ENCODE results near the gene LMF1.

LMF1 gene

DNA sequence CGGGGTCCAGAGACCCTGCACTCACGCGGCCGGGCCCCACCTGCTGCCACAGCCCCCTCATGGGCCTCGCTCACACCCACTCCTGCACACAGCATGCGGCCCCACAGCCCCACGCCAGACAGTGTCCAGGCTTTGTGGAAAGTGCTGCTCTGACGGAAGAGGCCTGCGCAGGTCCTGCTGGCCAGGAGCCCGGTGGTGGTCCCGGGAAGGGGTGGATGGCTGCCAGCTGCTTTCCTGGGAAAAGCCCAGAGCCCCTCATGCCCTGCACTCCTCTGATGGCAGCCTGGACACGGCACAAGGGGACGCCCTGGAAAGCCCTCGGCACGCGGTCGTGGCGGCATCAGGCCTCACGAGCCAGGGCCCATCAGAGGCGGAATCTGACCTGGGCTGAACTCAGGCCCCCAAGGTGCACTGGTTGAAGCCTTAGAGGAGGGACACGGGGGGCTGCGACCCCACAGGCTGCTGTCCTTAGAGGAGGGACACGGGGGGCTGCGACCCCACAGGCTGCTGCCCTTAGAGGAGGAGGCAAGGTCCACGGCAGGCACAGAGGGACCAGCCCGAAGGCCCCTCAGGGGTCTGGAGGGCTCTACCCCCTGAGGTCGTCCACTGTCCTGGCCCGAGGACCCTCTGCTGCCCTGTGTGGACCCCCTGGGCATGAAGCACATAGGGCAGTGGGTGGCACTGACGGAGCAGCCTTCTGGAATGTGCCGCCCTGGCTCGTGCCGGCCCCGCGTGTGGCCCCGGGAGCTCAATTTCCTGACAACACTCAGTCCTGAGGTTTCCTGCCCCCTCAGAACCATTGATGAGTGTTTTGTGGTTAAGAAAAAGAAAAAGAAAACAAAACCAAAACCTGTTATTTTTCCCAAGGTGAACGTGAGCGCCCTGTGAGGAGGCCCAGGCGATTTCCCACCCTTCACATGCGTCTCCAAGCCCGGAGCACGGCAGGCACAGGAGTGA, 32.9 kb upstream of the LMF1 start:
- H3K27ac ChIP-seq (ENCODE audit: poor library complexity, severe bottlenecking), result no peak overlapping the region
- no peaks in the 10 kb centered on the region for H3K9me3 ChIP-seq (ENCODE audit: severe bottlenecking)
- no peaks in the 10 kb centered on the region for H3K36me3 ChIP-seq (ENCODE audit: low read depth)
- no peak overlapping the region for H3K4me3 ChIP-seq (ENCODE audit: severe bottlenecking)
- TF ChIP-seq, protein P1, sequence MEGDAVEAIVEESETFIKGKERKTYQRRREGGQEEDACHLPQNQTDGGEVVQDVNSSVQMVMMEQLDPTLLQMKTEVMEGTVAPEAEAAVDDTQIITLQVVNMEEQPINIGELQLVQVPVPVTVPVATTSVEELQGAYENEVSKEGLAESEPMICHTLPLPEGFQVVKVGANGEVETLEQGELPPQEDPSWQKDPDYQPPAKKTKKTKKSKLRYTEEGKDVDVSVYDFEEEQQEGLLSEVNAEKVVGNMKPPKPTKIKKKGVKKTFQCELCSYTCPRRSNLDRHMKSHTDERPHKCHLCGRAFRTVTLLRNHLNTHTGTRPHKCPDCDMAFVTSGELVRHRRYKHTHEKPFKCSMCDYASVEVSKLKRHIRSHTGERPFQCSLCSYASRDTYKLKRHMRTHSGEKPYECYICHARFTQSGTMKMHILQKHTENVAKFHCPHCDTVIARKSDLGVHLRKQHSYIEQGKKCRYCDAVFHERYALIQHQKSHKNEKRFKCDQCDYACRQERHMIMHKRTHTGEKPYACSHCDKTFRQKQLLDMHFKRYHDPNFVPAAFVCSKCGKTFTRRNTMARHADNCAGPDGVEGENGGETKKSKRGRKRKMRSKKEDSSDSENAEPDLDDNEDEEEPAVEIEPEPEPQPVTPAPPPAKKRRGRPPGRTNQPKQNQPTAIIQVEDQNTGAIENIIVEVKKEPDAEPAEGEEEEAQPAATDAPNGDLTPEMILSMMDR (IDR thresholded peaks at IDR 0.05; ENCODE audit: poor library complexity, severe bottlenecking), result no peak
- peaks cover 6% of the 10 kb centered on the region for H3K4me1 ChIP-seq (ENCODE audit: insufficient read depth, poor library complexity, severe bottlenecking)
- DNase-seq (ENCODE audit: low spot score), result no peak
- H3K27me3 ChIP-seq (ENCODE audit: insufficient read depth, poor library complexity, severe bottlenecking), result peaks cover 7% of the 10 kb centered on the region
- no peak for ATAC-seq (ENCODE audit: low read depth)

DNA sequence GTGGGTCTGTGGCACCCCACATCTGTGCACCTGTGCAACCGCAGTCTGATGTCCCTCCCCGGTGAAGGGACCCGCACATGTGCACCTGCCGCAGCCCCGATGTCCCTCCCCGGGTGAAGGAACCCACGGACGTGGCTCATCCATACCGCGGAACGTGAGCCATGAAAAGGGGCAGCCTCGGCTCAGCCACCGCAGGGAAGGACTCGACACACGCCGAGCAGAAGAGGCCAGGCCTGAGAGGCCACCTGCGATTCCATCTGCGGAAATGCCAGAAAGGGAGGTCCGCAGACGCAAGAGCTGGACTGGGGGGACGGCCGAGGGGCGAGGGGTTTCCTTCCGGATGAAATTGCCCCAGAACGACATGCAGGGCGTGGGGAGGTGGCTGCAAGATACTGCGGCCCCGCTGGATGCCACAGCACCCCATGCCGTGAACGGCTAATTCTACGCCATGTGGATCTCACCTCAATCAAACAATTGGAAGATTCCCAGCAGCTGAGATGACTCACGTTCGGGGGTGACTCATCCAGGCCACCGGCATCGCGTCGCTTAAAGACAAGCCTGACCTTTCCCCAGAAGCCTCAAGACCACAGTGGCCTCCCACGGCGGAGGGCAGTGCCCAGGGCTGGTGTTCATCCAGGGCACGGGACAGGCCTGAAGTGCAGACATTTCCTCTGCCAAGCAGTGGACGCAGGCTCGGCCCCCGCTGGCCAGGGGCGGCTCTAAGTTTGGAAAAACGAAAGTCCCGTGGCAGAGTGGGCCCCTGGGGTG, 31.8 kb upstream of the LMF1 start:
- H3K4me1 ChIP-seq (ENCODE audit: insufficient read depth, poor library complexity, severe bottlenecking), result peaks cover 9% of the 10 kb centered on the region
- H3K27me3 ChIP-seq (ENCODE audit: insufficient read depth, poor library complexity, severe bottlenecking), result peaks cover 7% of the 10 kb centered on the region
- TF ChIP-seq, protein P1 (IDR thresholded peaks at IDR 0.05; ENCODE audit: poor library complexity, severe bottlenecking), result no peak
- no peak overlapping the region for H3K4me3 ChIP-seq (ENCODE audit: severe bottlenecking)
- no peaks in the 10 kb centered on the region for H3K36me3 ChIP-seq (ENCODE audit: low read depth)
- H3K27ac ChIP-seq (ENCODE audit: poor library complexity, severe bottlenecking), result no peak overlapping the region
- H3K9me3 ChIP-seq (ENCODE audit: severe bottlenecking), result no peaks in the 10 kb centered on the region
- ATAC-seq (ENCODE audit: low read depth) (peak; percentile 76), DNase-seq (ENCODE audit: low spot score) (no peak)

- no peak for DNase-seq (ENCODE audit: low spot score)
- no peak for ATAC-seq (ENCODE audit: low read depth)
- H3K4me3 ChIP-seq (ENCODE audit: severe bottlenecking), result no peak overlapping the region
- H3K27me3 ChIP-seq (ENCODE audit: insufficient read depth, poor library complexity, severe bottlenecking), result peaks cover 7% of the 10 kb centered on the region
- TF ChIP-seq, protein P1 (IDR thresholded peaks at IDR 0.05; ENCODE audit: poor library complexity, severe bottlenecking), result no peak
- H3K27ac ChIP-seq (ENCODE audit: poor library complexity, severe bottlenecking), result no peak overlapping the region
- H3K4me1 ChIP-seq (ENCODE audit: insufficient read depth, poor library complexity, severe bottlenecking), result peaks cover 9% of the 10 kb centered on the region
- H3K36me3 ChIP-seq (ENCODE audit: low read depth), result no peaks in the 10 kb centered on the region
- no peaks in the 10 kb centered on the region for H3K9me3 ChIP-seq (ENCODE audit: severe bottlenecking)
Measured at GRCh38 chr16:1001096-1001495, 30.3 kb upstream of the LMF1 start.

GRCh38 chr16:1000608-1001007, 29.8 kb upstream of the LMF1 start:
- no peak overlapping the region for H3K27ac ChIP-seq (ENCODE audit: poor library complexity, severe bottlenecking)
- TF ChIP-seq, protein P1 (IDR thresholded peaks at IDR 0.05; ENCODE audit: poor library complexity, severe bottlenecking), result no peak
- no peak overlapping the region for H3K4me3 ChIP-seq (ENCODE audit: severe bottlenecking)
- DNase-seq (ENCODE audit: low spot score) (no peak), ATAC-seq (ENCODE audit: low read depth) (no peak)
- H3K36me3 ChIP-seq (ENCODE audit: low read depth), result no peaks in the 10 kb centered on the region
- H3K27me3 ChIP-seq (ENCODE audit: insufficient read depth, poor library complexity, severe bottlenecking), result peaks cover 5% of the 10 kb centered on the region
- H3K9me3 ChIP-seq (ENCODE audit: severe bottlenecking), result no peaks in the 10 kb centered on the region
- H3K4me1 ChIP-seq (ENCODE audit: insufficient read depth, poor library complexity, severe bottlenecking), result peaks cover 9% of the 10 kb centered on the region

Data from RWPE2 (cell line).